ENCODE measurements around the gene SH3GL3.

The SH3GL3 gene

GRCh38 chr15:83578691-83579090 is 131.6 kb downstream of the SH3GL3 start:
- H3K4me3 ChIP-seq (ENCODE audit: low read depth, low read length), result no peak overlapping the region
- H3K9me3 ChIP-seq (ENCODE audit: control insufficient read depth, insufficient read depth, low read length), result no peaks in the 10 kb centered on the region
- no peak overlapping the region for H3K9ac ChIP-seq (ENCODE audit: low read depth, low read length)
- no peaks in the 10 kb centered on the region for H3K36me3 ChIP-seq (ENCODE audit: control insufficient read depth, insufficient read depth, low read length)
- no peaks in the 10 kb centered on the region for H3K4me1 ChIP-seq (ENCODE audit: control insufficient read depth, insufficient read depth, low read length)
- no peaks in the 10 kb centered on the region for H3K27me3 ChIP-seq (ENCODE audit: control insufficient read depth, insufficient read depth, low read length)

GRCh38 chr15:83581381-83581780 is 134.2 kb downstream of the SH3GL3 start:
- Histone ChIP-seq H3K9me3 (ENCODE audit: control insufficient read depth, insufficient read depth, low read length) (no peaks in the 10 kb centered on the region), H3K4me1 (ENCODE audit: control insufficient read depth, insufficient read depth, low read length) (no peaks in the 10 kb centered on the region), H3K36me3 (ENCODE audit: control insufficient read depth, insufficient read depth, low read length) (no peaks in the 10 kb centered on the region), H3K4me3 (ENCODE audit: low read depth, low read length) (no peak overlapping the region), H3K9ac (ENCODE audit: low read depth, low read length) (no peak overlapping the region), H3K27me3 (ENCODE audit: control insufficient read depth, insufficient read depth, low read length) (no peaks in the 10 kb centered on the region)

- Histone ChIP-seq H3K9ac (ENCODE audit: low read depth, low read length) (no peak overlapping the region), H3K36me3 (ENCODE audit: control insufficient read depth, insufficient read depth, low read length) (no peaks in the 10 kb centered on the region), H3K4me3 (ENCODE audit: low read depth, low read length) (no peak overlapping the region), H3K9me3 (ENCODE audit: control insufficient read depth, insufficient read depth, low read length) (no peaks in the 10 kb centered on the region), H3K27me3 (ENCODE audit: control insufficient read depth, insufficient read depth, low read length) (no peaks in the 10 kb centered on the region), H3K4me1 (ENCODE audit: control insufficient read depth, insufficient read depth, low read length) (no peaks in the 10 kb centered on the region)
Measured at GRCh38 chr15:83582381-83582780, 135.2 kb downstream of the SH3GL3 start.

GRCh38 chr15:83585601-83586335 is 138.6 kb downstream of the SH3GL3 start:
- Histone ChIP-seq H3K36me3 (ENCODE audit: control insufficient read depth, insufficient read depth, low read length) (no peaks in the 10 kb centered on the region), H3K27me3 (ENCODE audit: control insufficient read depth, insufficient read depth, low read length) (no peaks in the 10 kb centered on the region), H3K4me3 (ENCODE audit: low read depth, low read length) (no peak overlapping the region), H3K9ac (ENCODE audit: low read depth, low read length) (no peak overlapping the region), H3K9me3 (ENCODE audit: control insufficient read depth, insufficient read depth, low read length) (no peaks in the 10 kb centered on the region), H3K4me1 (ENCODE audit: control insufficient read depth, insufficient read depth, low read length) (no peaks in the 10 kb centered on the region)

GRCh38 chr15:83587091-83587490 is 139.9 kb downstream of the SH3GL3 start:
- H3K27me3 ChIP-seq (ENCODE audit: control insufficient read depth, insufficient read depth, low read length), result no peaks in the 10 kb centered on the region
- no peak overlapping the region for H3K4me3 ChIP-seq (ENCODE audit: low read depth, low read length)
- no peaks in the 10 kb centered on the region for H3K9me3 ChIP-seq (ENCODE audit: control insufficient read depth, insufficient read depth, low read length)
- no peaks in the 10 kb centered on the region for H3K4me1 ChIP-seq (ENCODE audit: control insufficient read depth, insufficient read depth, low read length)
- H3K9ac ChIP-seq (ENCODE audit: low read depth, low read length), result no peak overlapping the region
- H3K36me3 ChIP-seq (ENCODE audit: control insufficient read depth, insufficient read depth, low read length), result no peaks in the 10 kb centered on the region

- no peak overlapping the region for H3K4me3 ChIP-seq (ENCODE audit: low read depth, low read length)
Measured at GRCh38 chr15:83588441-83588840, 141.3 kb downstream of the SH3GL3 start.

GRCh38 chr15:83592370-83593040 is 145.4 kb downstream of the SH3GL3 start:
- Histone ChIP-seq H3K9me3 (ENCODE audit: control insufficient read depth, insufficient read depth, low read length) (no peaks in the 10 kb centered on the region), H3K9ac (ENCODE audit: low read depth, low read length) (no peak overlapping the region), H3K4me3 (ENCODE audit: low read depth, low read length) (no peak overlapping the region), H3K36me3 (ENCODE audit: control insufficient read depth, insufficient read depth, low read length) (no peaks in the 10 kb centered on the region), H3K4me1 (ENCODE audit: control insufficient read depth, insufficient read depth, low read length) (no peaks in the 10 kb centered on the region), H3K27me3 (ENCODE audit: control insufficient read depth, insufficient read depth, low read length) (no peaks in the 10 kb centered on the region)

More at GRCh38 chr15:83588441-83588840, 141.3 kb downstream of the SH3GL3 start:
- no peak overlapping the region for H3K9ac ChIP-seq (ENCODE audit: low read depth, low read length)
- no peaks in the 10 kb centered on the region for H3K9me3 ChIP-seq (ENCODE audit: control insufficient read depth, insufficient read depth, low read length)
- H3K27me3 ChIP-seq (ENCODE audit: control insufficient read depth, insufficient read depth, low read length), result no peaks in the 10 kb centered on the region
- no peaks in the 10 kb centered on the region for H3K36me3 ChIP-seq (ENCODE audit: control insufficient read depth, insufficient read depth, low read length)
- H3K4me1 ChIP-seq (ENCODE audit: control insufficient read depth, insufficient read depth, low read length), result no peaks in the 10 kb centered on the region

GRCh38 chr15:83595191-83595590 is 148.1 kb downstream of the SH3GL3 start:
- Histone ChIP-seq H3K36me3 (ENCODE audit: control insufficient read depth, insufficient read depth, low read length) (no peaks in the 10 kb centered on the region), H3K9ac (ENCODE audit: low read depth, low read length) (no peak overlapping the region), H3K4me3 (ENCODE audit: low read depth, low read length) (no peak overlapping the region), H3K4me1 (ENCODE audit: control insufficient read depth, insufficient read depth, low read length) (no peaks in the 10 kb centered on the region), H3K27me3 (ENCODE audit: control insufficient read depth, insufficient read depth, low read length) (no peaks in the 10 kb centered on the region), H3K9me3 (ENCODE audit: control insufficient read depth, insufficient read depth, low read length) (no peaks in the 10 kb centered on the region)

GRCh38 chr15:83598031-83598430 is 150.9 kb downstream of the SH3GL3 start:
- H3K9me3 ChIP-seq (ENCODE audit: control insufficient read depth, insufficient read depth, low read length), result no peaks in the 10 kb centered on the region
- no peak overlapping the region for H3K4me3 ChIP-seq (ENCODE audit: low read depth, low read length)
- H3K9ac ChIP-seq (ENCODE audit: low read depth, low read length), result no peak overlapping the region
- no peaks in the 10 kb centered on the region for H3K4me1 ChIP-seq (ENCODE audit: control insufficient read depth, insufficient read depth, low read length)
- H3K27me3 ChIP-seq (ENCODE audit: control insufficient read depth, insufficient read depth, low read length), result no peaks in the 10 kb centered on the region
- H3K36me3 ChIP-seq (ENCODE audit: control insufficient read depth, insufficient read depth, low read length), result no peaks in the 10 kb centered on the region

GRCh38 chr15:83602021-83602420 is 154.9 kb downstream of the SH3GL3 start:
- Histone ChIP-seq H3K4me3 (ENCODE audit: low read depth, low read length) (no peak overlapping the region), H3K9me3 (ENCODE audit: control insufficient read depth, insufficient read depth, low read length) (no peaks in the 10 kb centered on the region), H3K36me3 (ENCODE audit: control insufficient read depth, insufficient read depth, low read length) (no peaks in the 10 kb centered on the region), H3K27me3 (ENCODE audit: control insufficient read depth, insufficient read depth, low read length) (no peaks in the 10 kb centered on the region), H3K9ac (ENCODE audit: low read depth, low read length) (no peak overlapping the region), H3K4me1 (ENCODE audit: control insufficient read depth, insufficient read depth, low read length) (no peaks in the 10 kb centered on the region)

- no peaks in the 10 kb centered on the region for H3K4me1 ChIP-seq (ENCODE audit: control insufficient read depth, insufficient read depth, low read length)
- no peaks in the 10 kb centered on the region for H3K36me3 ChIP-seq (ENCODE audit: control insufficient read depth, insufficient read depth, low read length)
- no peaks in the 10 kb centered on the region for H3K27me3 ChIP-seq (ENCODE audit: control insufficient read depth, insufficient read depth, low read length)
- H3K9me3 ChIP-seq (ENCODE audit: control insufficient read depth, insufficient read depth, low read length), result no peaks in the 10 kb centered on the region
- no peak overlapping the region for H3K4me3 ChIP-seq (ENCODE audit: low read depth, low read length)
- H3K9ac ChIP-seq (ENCODE audit: low read depth, low read length), result no peak overlapping the region
Measured at GRCh38 chr15:83604549-83604948, 157.4 kb downstream of the SH3GL3 start.

All from iPS-15b (cell line).